Activated T-helper 1 cell treated with anti-CD3 and anti-CD28 coated beads, Interleukin-12 subunit alpha, Interleukin-12 subunit beta, Interleukin-2, Interleukin-4 antibody, amounts not matched to agents 30 ng/mL and 10 ng/mL and 1 ng/mL, durations not matched to agents 14 hours and 24 hours and 36 hours (primary cell): ENCODE results near the gene LYRM1. TPM values are rescaled to one million over a fixed set of nuclear protein-coding genes. Genes with fewer than 3 reads are reported as not detected.
"Not testable (repeated sequence)": the region's sequence is repeated elsewhere in the genome, so short reads cannot be mapped to it uniquely, and the experiment has no call there.

Experiments
- DNase-seq: peaks from one replicate; pipeline ENCODE4 v3.0.0; 2021; ENCODE audit warnings: low spot score
- H3K27ac Mint-ChIP-seq: one replicate; pipeline ENCODE4 v1.8.0; 2021; ENCODE audit warnings: mild to moderate bottlenecking, mixed read lengths
- H3K27me3 Mint-ChIP-seq: one replicate; pipeline ENCODE4 v1.8.0; 2022; ENCODE audit warnings: mild to moderate bottlenecking, moderate library complexity, mixed read lengths; ENCODE audit not compliant: insufficient read depth
- H3K36me3 Mint-ChIP-seq: one replicate; pipeline ENCODE4 v1.8.0; 2021; ENCODE audit warnings: low read depth, mixed read lengths
- H3K4me1 Mint-ChIP-seq: one replicate; pipeline ENCODE4 v1.8.0; 2021; ENCODE audit warnings: low read depth, mixed read lengths
- H3K4me3 Mint-ChIP-seq: one replicate; pipeline ENCODE4 v1.8.0; 2021; ENCODE audit warnings: mild to moderate bottlenecking, moderate library complexity, mixed read lengths
- H3K9me3 Mint-ChIP-seq: one replicate; pipeline ENCODE4 v1.8.0; 2021; ENCODE audit warnings: mixed read lengths
- intact Hi-C: fragments of 100-400 bp; cut with micrococcal nuclease; formaldehyde crosslinking; loops from one replicate; pipeline ENCODE4 v1.15.1; 2024
- total RNA-seq: library from RNA; stranded (reverse); gene quantifications from 2 replicates; pipeline ENCODE4 v1.2.3, GENCODE V29; 2022

Gene LYRM1
- total RNA-seq, 1 donor from 2014 or later = 23.7 TPM

DNA sequence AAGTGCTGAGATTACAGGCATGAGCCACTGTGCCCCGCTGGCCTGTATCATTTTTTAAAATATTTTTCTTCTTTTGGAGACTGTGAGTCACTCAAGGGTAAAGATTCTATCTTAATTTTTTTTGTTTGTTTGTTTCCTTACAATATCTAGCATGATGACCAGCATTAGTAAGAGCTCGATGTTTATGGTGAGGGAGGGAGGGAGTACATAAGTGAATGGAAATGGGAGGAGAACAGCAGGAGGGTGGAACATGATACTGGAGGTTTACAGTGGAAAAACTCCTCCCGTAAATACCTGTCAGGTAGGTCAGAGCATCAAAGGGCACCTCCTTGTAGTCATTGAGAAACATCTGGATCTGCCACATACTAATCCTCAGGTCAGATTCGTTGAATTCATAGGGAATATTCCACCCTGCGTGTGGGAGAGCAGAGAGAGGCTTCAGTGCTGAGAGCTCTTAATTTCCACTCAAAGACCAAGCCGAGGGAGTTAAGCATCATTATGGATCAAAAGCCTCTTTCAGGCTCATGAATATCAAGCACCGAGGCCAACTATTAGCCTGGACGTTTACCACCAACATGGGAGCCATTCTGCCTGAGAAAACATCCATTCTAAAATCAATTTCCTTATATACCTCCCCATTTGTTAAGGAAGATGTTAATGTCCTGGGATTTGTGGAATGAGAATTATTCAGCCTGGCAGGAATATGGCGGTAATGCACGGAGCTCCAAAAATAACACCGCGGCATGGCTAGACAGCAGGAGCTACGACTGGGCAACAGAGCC is 51.8 kb downstream of the LYRM1 start:
- H3K27ac Mint-ChIP-seq = no peak overlapping the region
- no peaks in the 10 kb centered on the region for H3K9me3 Mint-ChIP-seq
- intact Hi-C loops = no loop called here
- peaks cover 13% of the 10 kb centered on the region for H3K27me3 Mint-ChIP-seq
- H3K36me3 Mint-ChIP-seq = no peaks in the 10 kb centered on the region
- H3K4me1 Mint-ChIP-seq = no peaks in the 10 kb centered on the region
- DNase-seq = no peak
- H3K4me3 Mint-ChIP-seq = no peak overlapping the region

DNA sequence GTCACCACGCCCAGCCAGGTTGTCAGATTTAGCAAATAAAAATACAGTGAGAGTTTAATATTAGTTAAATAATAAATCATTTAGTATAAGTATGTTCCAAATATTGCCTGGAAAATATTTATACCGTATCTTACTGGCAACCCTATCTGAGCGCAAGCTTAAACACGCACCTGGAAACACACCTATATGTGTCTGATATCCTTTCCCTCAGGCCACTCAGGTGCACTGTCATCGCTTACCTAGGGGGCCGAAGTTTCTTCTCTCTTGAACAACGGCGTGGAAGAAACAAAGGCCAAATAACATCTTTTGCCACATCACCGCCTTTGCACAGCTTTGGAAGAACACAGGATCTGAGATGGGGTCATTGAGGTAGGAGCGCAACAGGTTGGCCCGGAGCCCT is 54.0 kb downstream of the LYRM1 start:
- H3K9me3 Mint-ChIP-seq = no peaks in the 10 kb centered on the region
- H3K4me3 Mint-ChIP-seq = no peak overlapping the region
- H3K4me1 Mint-ChIP-seq = no peaks in the 10 kb centered on the region

GRCh38 chr16:20956319-20956718 is 55.7 kb downstream of the LYRM1 start:
- Mint-ChIP-seq H3K27me3 (peaks cover 4% of the 10 kb centered on the region), H3K4me3 (no peak overlapping the region), H3K9me3 (no peaks in the 10 kb centered on the region), H3K36me3 (no peaks in the 10 kb centered on the region), H3K27ac (no peak overlapping the region), H3K4me1 (no peaks in the 10 kb centered on the region)
- intact Hi-C loops = loop anchor here (5.0 kb wide), 1 partner anchor 104 kb away; no protein-coding TSS in a partner anchor
- DNase-seq = no peak

More for the DNA sequence above, 54.0 kb downstream of the LYRM1 start:
- no peaks in the 10 kb centered on the region for H3K36me3 Mint-ChIP-seq
- intact Hi-C loops = no loop called here
- H3K27me3 Mint-ChIP-seq = peaks cover 13% of the 10 kb centered on the region
- no peak overlapping the region for H3K27ac Mint-ChIP-seq
- DNase-seq = no peak

DNA sequence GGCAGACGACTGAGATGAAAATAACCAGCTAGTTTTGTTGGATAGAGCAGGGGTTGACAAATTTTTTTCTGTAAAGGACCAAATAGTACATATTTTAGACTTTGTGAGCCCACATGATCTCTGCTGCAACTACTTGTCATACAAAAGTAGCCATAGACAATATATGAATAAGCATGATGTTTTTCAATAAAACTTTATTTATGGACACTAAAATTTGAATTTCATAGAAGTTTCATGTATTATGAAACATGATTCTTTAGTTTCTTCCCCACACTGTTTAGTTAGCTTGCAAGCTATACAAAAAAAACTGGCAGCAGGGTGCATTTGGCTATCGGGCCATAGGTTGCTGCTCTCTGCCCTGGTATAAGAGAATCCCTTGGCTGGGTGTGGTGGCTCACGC is 56.6 kb downstream of the LYRM1 start:
- intact Hi-C loops = loop anchor here (5.0 kb wide), 1 partner anchor 105 kb away; no protein-coding TSS in a partner anchor
- Mint-ChIP-seq H3K27me3 (peaks cover 2% of the 10 kb centered on the region), H3K27ac (no peak overlapping the region), H3K9me3 (no peaks in the 10 kb centered on the region), H3K36me3 (no peaks in the 10 kb centered on the region), H3K4me1 (no peaks in the 10 kb centered on the region), H3K4me3 (no peak overlapping the region)
- no peak for DNase-seq

- intact Hi-C loops = no loop called here
- no peaks in the 10 kb centered on the region for H3K4me1 Mint-ChIP-seq
- no peaks in the 10 kb centered on the region for H3K9me3 Mint-ChIP-seq
- no peak overlapping the region for H3K4me3 Mint-ChIP-seq
- no peak overlapping the region for H3K27ac Mint-ChIP-seq
- no peaks in the 10 kb centered on the region for H3K36me3 Mint-ChIP-seq
- DNase-seq = no peak
- peaks cover 2% of the 10 kb centered on the region for H3K27me3 Mint-ChIP-seq
Measured at GRCh38 chr16:20960899-20961298, 60.3 kb downstream of the LYRM1 start.

DNA sequence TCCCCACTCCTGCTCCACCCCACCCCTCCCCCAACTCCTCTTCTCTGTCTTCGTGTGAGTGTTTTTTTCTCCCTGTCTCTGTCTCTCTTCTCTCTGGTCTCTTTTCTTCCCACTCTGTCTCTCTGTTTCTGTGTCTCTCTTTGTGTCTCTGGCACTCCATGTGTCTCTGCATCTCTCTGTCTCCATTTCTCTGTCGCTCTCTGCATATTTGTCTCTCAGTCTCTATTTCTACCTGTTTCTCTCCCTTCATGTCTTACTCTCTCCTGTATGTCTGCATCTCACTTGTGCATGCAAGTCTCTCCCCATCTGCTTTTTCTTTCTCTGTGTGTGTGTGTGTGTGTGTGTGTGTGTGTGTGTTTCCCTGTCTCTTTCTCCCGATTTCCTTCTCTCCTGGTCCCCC is 68.2 kb downstream of the LYRM1 start:
- DNase-seq = no peak
- no peaks in the 10 kb centered on the region for H3K36me3 Mint-ChIP-seq
- no peak overlapping the region for H3K27ac Mint-ChIP-seq
- H3K4me1 Mint-ChIP-seq = no peaks in the 10 kb centered on the region
- H3K27me3 Mint-ChIP-seq = peaks cover 10% of the 10 kb centered on the region
- intact Hi-C loops = no loop called here
- no peaks in the 10 kb centered on the region for H3K9me3 Mint-ChIP-seq
- no peak overlapping the region for H3K4me3 Mint-ChIP-seq

DNA sequence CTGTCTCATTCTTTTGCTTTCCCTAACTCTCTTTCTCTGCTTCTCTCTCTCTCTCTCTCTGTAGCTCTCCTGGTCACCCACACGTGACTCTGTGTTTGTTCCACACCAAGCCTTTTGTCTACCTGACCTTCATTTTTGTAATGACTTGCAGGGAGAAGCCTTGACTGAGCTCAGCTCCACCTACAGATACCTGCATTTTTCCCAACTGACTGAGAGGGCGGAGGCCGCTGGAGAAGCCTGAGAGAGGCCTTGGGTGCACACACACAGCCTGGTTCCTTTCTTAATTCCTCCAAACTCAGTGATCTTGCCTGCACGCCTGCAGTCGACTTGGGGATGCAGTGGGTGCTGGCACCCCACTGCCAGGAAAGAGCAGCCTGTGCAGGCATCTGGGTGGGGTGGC is 68.8 kb downstream of the LYRM1 start:
- Mint-ChIP-seq H3K27ac (no peak overlapping the region), H3K36me3 (no peaks in the 10 kb centered on the region), H3K9me3 (no peaks in the 10 kb centered on the region), H3K4me3 (no peak overlapping the region), H3K4me1 (no peaks in the 10 kb centered on the region), H3K27me3 (peaks cover 10% of the 10 kb centered on the region)
- intact Hi-C loops = no loop called here
- DNase-seq = no peak

DNA sequence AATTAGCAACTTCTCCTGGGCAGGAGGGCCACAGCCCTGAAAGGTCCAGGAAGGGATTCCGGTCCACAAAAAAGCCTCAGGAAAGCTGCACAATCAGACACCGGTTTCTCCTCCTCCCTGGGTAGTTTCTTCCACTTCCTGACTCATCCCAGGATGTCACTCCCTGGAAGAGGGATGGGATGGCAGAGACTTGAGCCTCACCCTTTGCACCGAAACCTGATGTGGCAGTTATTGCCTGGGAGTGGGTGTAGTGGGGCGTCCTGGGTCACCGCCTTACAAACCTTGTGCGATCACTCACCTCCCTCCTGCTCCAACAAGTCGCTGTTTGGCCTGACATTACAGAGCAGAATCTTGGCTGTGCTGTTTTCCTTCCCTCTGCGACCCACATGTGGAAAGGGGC is 70.8 kb downstream of the LYRM1 start:
- intact Hi-C loops = no loop called here
- Mint-ChIP-seq H3K27me3 (peaks cover 11% of the 10 kb centered on the region), H3K27ac (no peak overlapping the region), H3K36me3 (no peaks in the 10 kb centered on the region), H3K9me3 (no peaks in the 10 kb centered on the region), H3K4me3 (no peak overlapping the region), H3K4me1 (no peaks in the 10 kb centered on the region)
- DNase-seq = no peak

GRCh38 chr16:20973201-20973600 is 72.6 kb downstream of the LYRM1 start:
- intact Hi-C loops, H3K27ac Mint-ChIP-seq, H3K4me3 Mint-ChIP-seq, H3K9me3 Mint-ChIP-seq, H3K4me1 Mint-ChIP-seq, H3K27me3 Mint-ChIP-seq, H3K36me3 Mint-ChIP-seq, DNase-seq: not testable (repeated sequence)

Other genes with a start within 250 kb of the LYRM1 start
- not detected in 2 replicates for gene ACSM1, start 203.1 kb upstream of the LYRM1 start, total RNA-seq
- 42.4 and 43.3 TPM in 2 replicates for gene THUMPD1, start 159.0 kb upstream of the LYRM1 start, total RNA-seq
- 1.9 and 2.9 TPM in 2 replicates for gene ACSM3, start 136.8 kb upstream of the LYRM1 start, total RNA-seq
- gene ERI2, start 94.3 kb upstream of the LYRM1 start, total RNA-seq = 13.9 and 14.2 TPM in 2 replicates
- 7.7 and 8.3 TPM in 2 replicates for gene REXO5, start 94.2 kb upstream of the LYRM1 start, total RNA-seq
- 14.5 and 16.7 TPM in 2 replicates for gene DCUN1D3, start 413 bp upstream of the LYRM1 start, total RNA-seq